HG02938 (cell line): ENCODE measurements around the gene NFATC4.
"Not testable (repeated sequence)": the region's sequence is repeated elsewhere in the genome, so short reads cannot be mapped to it uniquely, and the experiment has no call there.

Source experiments
- ATAC-seq: cut with Tn5 transposase; IDR thresholded peaks from one replicate; pipeline ENCODE4 v1.9.1; 2021; ENCODE audit warnings: mild to moderate bottlenecking, moderate library complexity; ENCODE audit not compliant: unreplicated experiment

The NFATC4 gene

DNA sequence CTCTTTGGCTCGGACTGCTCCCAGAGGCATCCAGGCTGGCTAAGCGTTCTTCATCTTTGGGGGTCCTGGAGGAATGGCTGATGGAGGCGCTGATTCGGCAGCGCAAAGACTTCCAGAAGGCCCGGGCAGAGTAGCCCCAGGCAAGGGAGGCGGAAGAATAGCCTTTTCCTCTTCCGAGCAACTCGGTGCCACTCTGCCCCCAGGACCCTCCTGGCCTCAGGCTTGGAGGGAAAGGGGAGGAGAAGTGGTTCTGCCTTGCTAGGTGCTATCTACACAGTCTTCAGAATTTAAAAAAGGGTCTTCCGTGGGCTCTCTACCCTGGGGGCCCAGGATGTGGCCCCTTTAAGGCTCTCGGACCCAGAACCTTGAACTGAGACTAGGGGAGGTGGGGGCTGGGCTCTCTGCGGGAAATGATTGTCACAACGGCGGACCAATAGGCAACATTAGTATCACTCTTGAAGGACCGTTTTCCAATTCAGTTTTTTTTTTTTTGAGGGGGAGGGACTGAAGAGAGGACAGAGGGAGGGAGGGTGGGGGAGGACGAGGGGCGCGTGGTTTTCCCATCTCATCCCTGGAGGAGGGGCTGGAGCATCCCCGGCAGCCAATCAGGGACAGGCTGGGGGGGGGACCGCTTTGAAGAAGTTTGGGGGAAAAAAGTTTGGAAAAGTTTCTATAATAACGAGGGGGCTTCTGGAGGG is at the start of gene NFATC4:
TSS of gene NFATC4 (plus strand) at position 671 of the 698 bp plus-strand sequence. CDS start 157 bp downstream, outside the sequence.
- ATAC-seq, result no peak

GRCh38 chr14:24321212-24321975 is 46.6 kb upstream of the NFATC4 start:
- ATAC-seq, result no peak

- ATAC-seq, result no peak
Measured at GRCh38 chr14:24322672-24323071, 45.3 kb upstream of the NFATC4 start.

- no peak for ATAC-seq
Measured at GRCh38 chr14:24323341-24323740, 44.6 kb upstream of the NFATC4 start.

- ATAC-seq, result no peak
Measured at GRCh38 chr14:24324024-24324423, 44.0 kb upstream of the NFATC4 start.

DNA sequence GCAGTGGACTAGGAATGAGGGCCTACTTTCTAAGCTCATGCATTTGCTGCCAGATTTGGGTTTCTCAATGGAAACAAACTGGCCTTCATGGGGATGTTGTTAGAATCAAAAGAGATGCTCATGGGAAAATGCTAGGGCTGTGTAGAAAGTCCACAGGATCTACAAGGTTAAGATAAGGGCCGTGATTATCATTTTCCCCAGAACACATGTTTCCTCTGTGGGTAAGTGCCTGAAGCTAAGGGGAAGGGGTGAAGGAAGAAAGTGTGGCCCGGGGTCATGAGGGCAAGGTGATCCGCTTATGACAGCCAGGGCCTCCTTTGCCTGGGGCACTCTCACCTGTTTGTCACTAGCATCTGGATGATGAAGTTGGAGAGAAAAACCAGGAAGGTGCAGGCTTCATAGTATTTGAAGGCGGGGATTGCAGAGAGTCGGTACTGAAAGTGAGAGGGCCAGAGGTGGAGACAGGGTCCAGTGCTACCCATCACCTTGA is 42.9 kb upstream of the NFATC4 start:
- no peak for ATAC-seq

DNA sequence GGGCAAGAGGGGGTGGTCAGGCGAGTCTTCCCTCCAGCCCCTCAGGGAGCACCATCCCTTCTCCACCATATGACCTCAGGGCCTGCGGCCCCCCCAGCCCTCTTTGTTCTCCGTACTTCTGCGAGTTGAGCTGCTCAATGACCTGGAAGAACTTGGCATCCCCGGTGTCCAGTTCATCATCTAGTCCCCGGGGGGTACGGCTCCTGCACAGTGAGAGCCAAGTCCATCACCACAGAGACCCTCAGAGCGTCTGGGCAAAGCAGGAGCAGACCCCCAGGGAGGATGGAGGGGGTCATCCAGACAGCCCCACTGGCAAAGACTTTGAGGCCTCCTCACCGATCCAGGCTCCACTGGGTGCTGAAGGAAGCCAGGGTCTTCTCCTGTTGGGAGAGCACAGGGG is 42.0 kb upstream of the NFATC4 start:
- ATAC-seq, result no peak

GRCh38 chr14:24327303-24327702 is 40.7 kb upstream of the NFATC4 start:
- ATAC-seq, result no peak

GRCh38 chr14:24327914-24328313 is 40.1 kb upstream of the NFATC4 start:
- not testable (repeated sequence) for ATAC-seq

- ATAC-seq, result no peak
Measured at GRCh38 chr14:24329073-24329663, 38.8 kb upstream of the NFATC4 start.

GRCh38 chr14:24329736-24330135 is 38.2 kb upstream of the NFATC4 start:
- ATAC-seq, result no peak

GRCh38 chr14:24330973-24331674 is 36.9 kb upstream of the NFATC4 start:
- no peak for ATAC-seq

- ATAC-seq, result no peak
Measured at GRCh38 chr14:24331731-24332267, 36.2 kb upstream of the NFATC4 start.

GRCh38 chr14:24332268-24332993 is 35.6 kb upstream of the NFATC4 start:
- peak; percentile 83 for ATAC-seq

GRCh38 chr14:24334431-24335291 is 33.3 kb upstream of the NFATC4 start, which contains the start of gene ADCY4:
TSS of gene ADCY4 (minus strand) at chr14:24335071. CDS start at chr14:24334652, 419 bp downstream.
- no peak for ATAC-seq

DNA sequence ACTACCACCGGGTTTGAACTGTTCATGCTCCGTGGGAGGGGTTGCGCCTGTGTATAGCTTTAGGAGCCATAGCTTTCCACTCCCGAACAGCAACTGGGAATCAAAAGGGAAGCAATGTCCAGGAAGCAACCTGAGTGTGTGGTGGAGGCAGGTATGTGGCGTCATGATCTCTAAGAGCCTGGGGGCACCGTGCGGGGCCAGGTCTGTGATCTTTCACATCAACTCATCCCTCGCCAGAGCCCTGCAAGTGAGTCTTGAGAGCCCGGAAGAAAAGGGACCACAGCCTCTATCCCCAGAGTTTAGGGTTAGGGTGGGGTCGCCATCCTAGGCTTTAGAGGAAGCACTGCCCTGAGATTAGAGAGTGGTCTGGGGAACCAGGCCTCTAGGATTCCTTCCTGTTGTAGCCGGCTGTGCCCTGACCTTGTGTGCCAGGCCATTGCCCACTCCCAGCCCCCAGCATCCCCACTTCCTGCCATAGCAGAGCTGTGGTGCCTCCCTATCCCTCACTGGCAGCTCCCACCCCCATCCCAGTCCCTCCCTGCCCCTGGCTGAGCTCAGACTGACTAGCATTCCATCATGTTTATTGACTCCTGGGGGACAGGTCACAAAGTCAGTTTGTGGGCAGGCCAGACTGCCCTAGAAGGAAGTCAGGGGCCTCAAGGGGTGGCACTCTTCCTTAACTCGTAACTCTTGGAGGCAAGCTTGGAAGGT is 32.4 kb upstream of the NFATC4 start:
- no peak for ATAC-seq

DNA sequence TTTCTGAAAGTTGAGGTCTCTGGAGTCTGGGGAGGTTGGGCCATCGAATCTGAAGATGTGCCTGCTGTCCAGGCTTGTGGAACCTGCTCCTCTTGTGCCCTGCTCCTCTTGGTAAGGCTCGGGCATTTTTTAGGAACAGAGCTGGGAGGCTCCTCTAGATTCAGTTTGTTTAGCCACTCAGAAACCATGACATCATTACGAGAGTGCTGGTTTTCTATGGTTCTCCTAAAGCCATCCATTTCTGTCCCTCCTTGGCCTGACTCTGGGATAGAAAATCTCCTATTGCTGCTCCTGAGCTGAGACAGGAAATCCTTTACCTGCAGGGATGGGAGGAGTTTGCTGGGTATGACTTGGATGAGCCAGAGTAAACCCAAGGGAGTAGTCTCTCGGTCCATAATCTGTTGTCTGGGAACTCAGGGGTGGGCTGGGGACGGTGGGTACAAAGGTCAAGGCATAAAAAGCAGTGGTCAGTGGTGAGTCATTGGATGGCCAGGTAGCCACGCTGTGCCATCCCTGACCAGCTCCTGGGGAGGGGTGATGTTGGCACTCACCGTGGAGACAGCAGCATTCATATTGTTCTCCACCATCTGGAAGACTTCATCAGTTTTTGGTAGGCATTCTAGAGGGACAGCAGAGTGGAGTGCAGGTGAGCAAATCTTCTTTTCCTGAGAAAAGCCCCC is 30.7 kb upstream of the NFATC4 start:
- ATAC-seq, result no peak

- ATAC-seq, result no peak
Measured at GRCh38 chr14:24337824-24338175, 30.2 kb upstream of the NFATC4 start.
